OCI-LY1 (cell line): Measurements from ENCODE around the gene SLC24A4.

Source experiments
- EZH2 ChIP-seq: fragments of 200-600 bp; sonication (generic), shearing (Covaris generic); IDR thresholded peaks from 2 replicates; pipeline ENCODE4 v1.8.0; 2017; ENCODE audit warnings: borderline replicate concordance, mixed run types, mild to moderate bottlenecking, antibody characterized with exemption, low read length, moderate library complexity, mixed read lengths
- TF ChIP-seq, protein P1 (sequence below): fragments of 200-600 bp; sonication (generic), shearing (Covaris generic); IDR thresholded peaks from 2 replicates; pipeline ENCODE4 v1.5.1; 2017; ENCODE audit warnings: mild to moderate bottlenecking, antibody characterized with exemption, low read length, moderate library complexity, mixed read lengths

DNA sequence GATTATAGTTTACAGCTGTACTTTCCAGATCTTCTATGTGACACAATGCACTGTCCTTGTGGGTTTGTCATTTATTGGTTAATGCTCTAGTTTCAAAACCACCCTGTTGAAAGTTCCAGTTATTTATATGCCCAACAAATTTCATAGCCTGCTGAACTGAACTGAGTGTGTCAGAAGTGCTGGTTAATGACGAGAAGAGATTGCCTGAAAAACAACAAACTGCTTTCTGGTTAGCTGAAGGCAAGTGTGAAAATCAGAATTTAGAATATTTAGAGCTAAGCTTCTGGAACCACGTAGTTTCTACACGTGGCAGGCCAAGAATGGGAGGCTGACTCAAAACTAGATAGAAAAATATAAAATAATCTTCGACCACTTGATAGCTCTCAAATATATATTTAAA, 171.5 kb downstream of the SLC24A4 start:
- TF ChIP-seq, protein P1, sequence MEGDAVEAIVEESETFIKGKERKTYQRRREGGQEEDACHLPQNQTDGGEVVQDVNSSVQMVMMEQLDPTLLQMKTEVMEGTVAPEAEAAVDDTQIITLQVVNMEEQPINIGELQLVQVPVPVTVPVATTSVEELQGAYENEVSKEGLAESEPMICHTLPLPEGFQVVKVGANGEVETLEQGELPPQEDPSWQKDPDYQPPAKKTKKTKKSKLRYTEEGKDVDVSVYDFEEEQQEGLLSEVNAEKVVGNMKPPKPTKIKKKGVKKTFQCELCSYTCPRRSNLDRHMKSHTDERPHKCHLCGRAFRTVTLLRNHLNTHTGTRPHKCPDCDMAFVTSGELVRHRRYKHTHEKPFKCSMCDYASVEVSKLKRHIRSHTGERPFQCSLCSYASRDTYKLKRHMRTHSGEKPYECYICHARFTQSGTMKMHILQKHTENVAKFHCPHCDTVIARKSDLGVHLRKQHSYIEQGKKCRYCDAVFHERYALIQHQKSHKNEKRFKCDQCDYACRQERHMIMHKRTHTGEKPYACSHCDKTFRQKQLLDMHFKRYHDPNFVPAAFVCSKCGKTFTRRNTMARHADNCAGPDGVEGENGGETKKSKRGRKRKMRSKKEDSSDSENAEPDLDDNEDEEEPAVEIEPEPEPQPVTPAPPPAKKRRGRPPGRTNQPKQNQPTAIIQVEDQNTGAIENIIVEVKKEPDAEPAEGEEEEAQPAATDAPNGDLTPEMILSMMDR, result no peak
- TF ChIP-seq EZH2, result no peak
